SK-N-SH (cell line): ENCODE results near the gene ITFG1.

Experiments used
- JUND ChIP-seq: IDR thresholded peaks from 2 replicates; pipeline ENCODE4 v1.4.0; 2012
- MAX ChIP-seq: IDR thresholded peaks from 2 replicates; pipeline ENCODE4 v1.4.0; 2012; ENCODE audit warnings: low read depth
- RFX5 ChIP-seq: IDR thresholded peaks from 2 replicates; pipeline ENCODE4 v1.6.1; 2012; ENCODE audit warnings: mild to moderate bottlenecking, improper control_type of control experiment, low read length
- SIN3A ChIP-seq: IDR thresholded peaks from 2 replicates; pipeline ENCODE4 v1.6.1; 2012; ENCODE audit warnings: low read depth, mild to moderate bottlenecking, low read length, moderate library complexity, borderline replicate concordance
- SMC3 ChIP-seq: IDR thresholded peaks from 2 replicates; pipeline ENCODE4 v1.6.1; 2012; ENCODE audit warnings: low read depth, low read length, improper control_type of control experiment

- TF ChIP-seq MAX: no peak
- TF ChIP-seq SIN3A: no peak
- TF ChIP-seq JUND: no peak
- TF ChIP-seq SMC3: no peak
- no peak for TF ChIP-seq RFX5
Measured at GRCh38 chr16:47244206-47244605, 216.7 kb downstream of the ITFG1 start.
